Kidney epithelial cell (primary cell): ENCODE results near the gene TMEM120B. TPM values are rescaled to one million over a fixed set of nuclear protein-coding genes. Genes with fewer than 3 reads are reported as not detected.

Source experiments
- DNase-seq: peaks from one replicate; pipeline ENCODE4 v3.0.0-alpha.2; 2010; ENCODE audit warnings: low read depth
- H3K27me3 ChIP-seq: 2 replicates; pipeline ENCODE4 v1.6.0; 2011; ENCODE audit warnings: low read length; ENCODE audit not compliant: control insufficient read depth, insufficient read depth
- H3K36me3 ChIP-seq: 2 replicates; pipeline ENCODE4 v1.5.1; 2011; ENCODE audit warnings: low read length; ENCODE audit not compliant: control insufficient read depth, insufficient read depth
- H3K4me3 ChIP-seq: 2 replicates; pipeline ENCODE4 v1.5.1; 2011; ENCODE audit warnings: low read depth, mild to moderate bottlenecking, control low read depth, low read length
- CTCF ChIP-seq: IDR thresholded peaks from 2 replicates; pipeline ENCODE4 v1.5.1; 2011; ENCODE audit warnings: mild to moderate bottlenecking, moderate library complexity, low read length, control low read depth, inconsistent platforms; ENCODE audit not compliant: insufficient read depth, poor library complexity, severe bottlenecking
- total RNA-seq: library from RNA; depleted of rRNA; stranded (reverse); fragments of >200 nt; gene quantifications from 2 replicates; pipeline ENCODE4 v1.2.3, GENCODE V29; 2015

TMEM120B gene
- total RNA-seq, 1 donor from 2014 or later = 8.8 TPM

DNA sequence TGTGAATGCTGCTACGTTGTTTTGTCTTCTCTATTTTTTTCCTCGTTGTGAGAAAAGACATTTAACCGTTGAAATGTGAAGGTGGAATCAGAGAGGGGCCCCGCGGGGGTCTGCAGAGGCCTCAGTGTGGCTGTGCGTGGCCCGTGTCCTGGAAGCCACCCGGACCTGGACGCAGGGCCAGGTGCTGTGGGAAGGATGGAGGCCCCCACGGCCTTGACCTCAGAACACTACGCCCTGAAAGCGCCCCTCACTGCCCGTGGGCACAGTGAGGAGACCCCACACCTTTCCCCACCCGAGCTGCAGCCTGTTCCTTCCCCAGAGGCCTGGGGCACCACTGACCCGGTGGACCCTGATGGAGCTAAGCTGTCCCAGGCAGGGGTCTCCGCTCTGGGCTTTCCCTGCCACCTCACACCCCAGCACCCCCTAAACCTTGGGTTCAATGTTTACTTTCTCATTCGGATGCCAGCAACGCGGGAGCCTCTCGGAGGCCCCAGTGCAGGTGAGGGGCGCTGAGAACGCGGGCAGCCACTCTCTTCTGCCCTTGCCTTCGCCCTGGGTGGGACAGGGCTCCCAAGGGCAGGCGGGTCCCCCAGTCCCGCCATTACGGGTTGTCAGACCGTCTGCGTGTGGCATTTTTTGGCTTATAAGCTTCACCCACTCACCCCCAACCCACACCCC lies 118.2 kb downstream of the TMEM120B start:
- peaks cover 3% of the 10 kb centered on the region for H3K36me3 ChIP-seq
- no peaks in the 10 kb centered on the region for H3K27me3 ChIP-seq
- TF ChIP-seq CTCF = no peak
- no peak for DNase-seq
- no peak overlapping the region for H3K4me3 ChIP-seq

Other genes with a start within 250 kb of the TMEM120B start
- 31.4 and 34.7 TPM in 2 replicates for gene KDM2B, start 131.7 kb upstream of the TMEM120B start, total RNA-seq
- gene ORAI1, start 86.2 kb upstream of the TMEM120B start, total RNA-seq = 11.9 and 18.4 TPM in 2 replicates
- gene MORN3, start 43.1 kb upstream of the TMEM120B start, total RNA-seq = 0.89 and 1.3 TPM in 2 replicates
- gene RHOF, start 80.9 kb downstream of the TMEM120B start, total RNA-seq = 194 and 311 TPM in 2 replicates
- 8.1 and 9.6 TPM in 2 replicates for gene SETD1B, start 91.3 kb downstream of the TMEM120B start, total RNA-seq
- gene HPD, start 146.1 kb downstream of the TMEM120B start, total RNA-seq = 0.33 TPM in 1 of 2 replicates, not detected in the other
- 132 and 151 TPM in 2 replicates for gene PSMD9, start 176.0 kb downstream of the TMEM120B start, total RNA-seq
- gene CFAP251, start 205.8 kb downstream of the TMEM120B start, total RNA-seq = 3.3 and 3.7 TPM in 2 replicates